OCI-LY3 (cell line): ENCODE data around the gene SERGEF.

Source experiments
- H2AFZ ChIP-seq: fragments of 200-600, 300-600 bp; shearing (Covaris generic); 2 replicates; pipeline ENCODE4 v1.6.0; 2014; ENCODE audit warnings: antibody characterized with exemption, low read depth, low read length
- H3K27ac ChIP-seq: fragments of 200-600, 300-600 bp; sonication (generic); 2 replicates; pipeline ENCODE4 v1.5.1; 2014; ENCODE audit warnings: mild to moderate bottlenecking, low read length, moderate library complexity, mixed read lengths
- H3K27me3 ChIP-seq: fragments of 200-600, 300-600 bp; sonication (generic); 2 replicates; pipeline ENCODE4 v1.6.1; 2014; ENCODE audit warnings: low read depth, low read length, mixed read lengths
- H3K36me3 ChIP-seq: fragments of 200-600, 300-600 bp; sonication (generic); replicated peaks from 2 replicates; pipeline ENCODE3; 2014; ENCODE audit warnings: low read depth, low read length, mixed read lengths
- H3K4me1 ChIP-seq: fragments of 300-600, 200-600 bp; sonication (generic); 2 replicates; pipeline ENCODE4 v1.6.1; 2014; ENCODE audit warnings: low read length, mixed read lengths
- H3K4me2 ChIP-seq: fragments of 200-600, 300-600 bp; sonication (generic); 2 replicates; pipeline ENCODE4 v1.6.1; 2014; ENCODE audit warnings: low read length, mixed read lengths
- H3K4me3 ChIP-seq: fragments of 300-600, 200-600 bp; sonication (generic); 2 replicates; pipeline ENCODE4 v1.5.1; 2014; ENCODE audit warnings: antibody characterized with exemption, mild to moderate bottlenecking, low read length, moderate library complexity
- H3K79me2 ChIP-seq: fragments of 300-600, 200-600 bp; shearing (Covaris generic); 2 replicates; pipeline ENCODE4 v1.6.1; 2014; ENCODE audit warnings: mild to moderate bottlenecking, low read length, mixed read lengths
- H3K9ac ChIP-seq: fragments of 300-600, 200-600 bp; shearing (Covaris generic); 2 replicates; pipeline ENCODE4 v1.6.0; 2014; ENCODE audit warnings: mild to moderate bottlenecking, low read length, moderate library complexity
- H3K9me3 ChIP-seq: fragments of 200-600, 300-600 bp; shearing (Covaris generic); 2 replicates; pipeline ENCODE4 v1.6.1; 2014; ENCODE audit warnings: low read length, mixed read lengths; ENCODE audit not compliant: insufficient read depth
- H4K20me1 ChIP-seq: fragments of 200-600, 300-600 bp; sonication (generic); 2 replicates; pipeline ENCODE4 v1.6.1; 2016; ENCODE audit warnings: low read length, mixed read lengths; ENCODE audit not compliant: insufficient read depth
- EZH2phosphoT487 ChIP-seq: fragments of 200-600 bp; shearing (Covaris generic); IDR thresholded peaks from 2 replicates; pipeline ENCODE4 v1.6.1; 2018; ENCODE audit warnings: antibody characterized with exemption, mixed run types, low read depth
- TF ChIP-seq, protein P1 (sequence below): fragments of 200-600, 300-600 bp; sonication (generic); IDR thresholded peaks from 2 replicates; pipeline ENCODE4 v1.5.1; 2014; ENCODE audit warnings: antibody characterized with exemption, low read length, low read depth

The SERGEF gene

DNA sequence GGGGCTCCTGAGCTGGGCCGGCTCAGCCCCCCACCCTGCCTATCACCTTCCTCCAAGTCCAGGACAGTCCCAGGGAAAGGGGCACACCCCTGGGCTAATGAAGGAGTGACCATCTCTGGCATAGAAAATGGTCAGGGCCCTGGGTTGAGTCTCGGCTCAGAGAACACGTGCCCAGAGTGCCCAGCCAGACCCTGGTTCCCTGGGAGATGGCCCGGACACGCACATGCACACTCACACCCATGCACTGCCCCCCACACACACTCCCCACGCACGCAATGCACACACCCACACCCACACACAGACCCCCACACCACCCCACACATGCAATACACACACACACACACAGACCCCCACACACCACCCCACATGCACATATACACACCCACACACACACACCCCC lies 249.6 kb downstream of the SERGEF start:
- TF ChIP-seq, protein P1, sequence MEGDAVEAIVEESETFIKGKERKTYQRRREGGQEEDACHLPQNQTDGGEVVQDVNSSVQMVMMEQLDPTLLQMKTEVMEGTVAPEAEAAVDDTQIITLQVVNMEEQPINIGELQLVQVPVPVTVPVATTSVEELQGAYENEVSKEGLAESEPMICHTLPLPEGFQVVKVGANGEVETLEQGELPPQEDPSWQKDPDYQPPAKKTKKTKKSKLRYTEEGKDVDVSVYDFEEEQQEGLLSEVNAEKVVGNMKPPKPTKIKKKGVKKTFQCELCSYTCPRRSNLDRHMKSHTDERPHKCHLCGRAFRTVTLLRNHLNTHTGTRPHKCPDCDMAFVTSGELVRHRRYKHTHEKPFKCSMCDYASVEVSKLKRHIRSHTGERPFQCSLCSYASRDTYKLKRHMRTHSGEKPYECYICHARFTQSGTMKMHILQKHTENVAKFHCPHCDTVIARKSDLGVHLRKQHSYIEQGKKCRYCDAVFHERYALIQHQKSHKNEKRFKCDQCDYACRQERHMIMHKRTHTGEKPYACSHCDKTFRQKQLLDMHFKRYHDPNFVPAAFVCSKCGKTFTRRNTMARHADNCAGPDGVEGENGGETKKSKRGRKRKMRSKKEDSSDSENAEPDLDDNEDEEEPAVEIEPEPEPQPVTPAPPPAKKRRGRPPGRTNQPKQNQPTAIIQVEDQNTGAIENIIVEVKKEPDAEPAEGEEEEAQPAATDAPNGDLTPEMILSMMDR = no peak
- TF ChIP-seq EZH2phosphoT487 = no peak
- Histone ChIP-seq H4K20me1 (no peaks in the 10 kb centered on the region), H3K4me3 (no peak overlapping the region), H3K36me3 (no peaks in the 10 kb centered on the region), H2AFZ (no peak overlapping the region), H3K4me1 (no peaks in the 10 kb centered on the region), H3K27me3 (peaks cover 2% of the 10 kb centered on the region; the same call in 1 of the 2 replicates), H3K27ac (no peak overlapping the region), H3K9ac (no peak overlapping the region), H3K79me2 (no peaks in the 10 kb centered on the region), H3K4me2 (no peak overlapping the region), H3K9me3 (no peaks in the 10 kb centered on the region)

- no peak overlapping the region for H3K9ac ChIP-seq
- no peaks in the 10 kb centered on the region for H3K36me3 ChIP-seq
- no peak for TF ChIP-seq EZH2phosphoT487
- TF ChIP-seq, protein P1 = peak; percentile 36
These were observed 250.4 kb downstream of the SERGEF start for GRCh38 chr11:17762309-17762974.

GRCh38 chr11:17760102-17761029 lies 252.5 kb downstream of the SERGEF start:
- Histone ChIP-seq H3K79me2 (no peaks in the 10 kb centered on the region), H3K9ac (no peak overlapping the region), H3K36me3 (no peaks in the 10 kb centered on the region), H3K27me3 (peaks cover 10% of the 10 kb centered on the region; the same call in 1 of the 2 replicates), H3K4me1 (no peaks in the 10 kb centered on the region), H3K9me3 (no peaks in the 10 kb centered on the region), H3K27ac (no peak overlapping the region), H3K4me2 (peak overlapping the region; percentile 44), H2AFZ (no peak overlapping the region), H3K4me3 (peak overlapping the region; percentile 22; the same call in 1 of the 2 replicates), H4K20me1 (no peaks in the 10 kb centered on the region)
- no peak for TF ChIP-seq EZH2phosphoT487
- TF ChIP-seq, protein P1 = peak; percentile 72

More at GRCh38 chr11:17762309-17762974, 250.4 kb downstream of the SERGEF start:
- no peaks in the 10 kb centered on the region for H3K9me3 ChIP-seq
- H3K4me2 ChIP-seq = no peak overlapping the region
- no peak overlapping the region for H2AFZ ChIP-seq
- H4K20me1 ChIP-seq = no peaks in the 10 kb centered on the region
- no peaks in the 10 kb centered on the region for H3K4me1 ChIP-seq
- H3K4me3 ChIP-seq = no peak overlapping the region
- no peak overlapping the region for H3K27ac ChIP-seq
- peaks cover 4% of the 10 kb centered on the region; the same call in 1 of the 2 replicates for H3K27me3 ChIP-seq
- H3K79me2 ChIP-seq = no peaks in the 10 kb centered on the region

DNA sequence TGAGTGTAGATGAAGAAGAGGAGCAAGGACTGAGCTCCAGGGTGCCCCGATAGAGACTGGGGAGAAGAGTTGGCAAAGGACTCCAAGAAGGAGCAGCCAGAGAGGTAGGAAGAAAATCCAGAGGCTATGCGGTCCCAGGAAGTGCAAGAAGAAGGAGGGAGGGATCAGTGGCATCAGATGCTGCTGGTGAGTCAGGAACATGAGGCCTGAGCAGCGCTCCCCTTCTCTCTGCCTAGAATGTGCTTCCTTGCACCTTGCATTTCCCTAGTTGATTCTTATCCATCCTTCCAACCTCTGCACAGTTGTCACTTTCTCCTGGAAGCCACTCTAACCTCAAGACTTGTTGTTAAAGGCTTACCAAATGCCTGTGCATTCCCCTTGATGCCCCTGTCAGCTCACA lies 257.0 kb downstream of the SERGEF start:
- Histone ChIP-seq H3K4me3 (no peak overlapping the region), H4K20me1 (no peaks in the 10 kb centered on the region), H3K27me3 (peaks cover 16% of the 10 kb centered on the region; the same call in 1 of the 2 replicates), H3K27ac (no peak overlapping the region), H3K79me2 (no peaks in the 10 kb centered on the region), H3K4me2 (no peak overlapping the region), H3K9ac (no peak overlapping the region), H3K9me3 (no peaks in the 10 kb centered on the region), H2AFZ (no peak overlapping the region), H3K4me1 (no peaks in the 10 kb centered on the region), H3K36me3 (no peaks in the 10 kb centered on the region)
- TF ChIP-seq, protein P1 = no peak
- TF ChIP-seq EZH2phosphoT487 = no peak
